Endometrium (tissue), 2 donors: Measurements from ENCODE around the gene FBRS.
A peak's percentile ranks its signal among the peaks of the same experiment; 100 is the strongest.

Source experiments
- FAIRE-seq: peaks from 2 replicates; lab custom pipeline; 2012; peaks lifted over from hg19 to GRCh38; lab: Jason Lieb, UNC
- donor health status: control.
- donor health status: control.

The FBRS gene

DNA sequence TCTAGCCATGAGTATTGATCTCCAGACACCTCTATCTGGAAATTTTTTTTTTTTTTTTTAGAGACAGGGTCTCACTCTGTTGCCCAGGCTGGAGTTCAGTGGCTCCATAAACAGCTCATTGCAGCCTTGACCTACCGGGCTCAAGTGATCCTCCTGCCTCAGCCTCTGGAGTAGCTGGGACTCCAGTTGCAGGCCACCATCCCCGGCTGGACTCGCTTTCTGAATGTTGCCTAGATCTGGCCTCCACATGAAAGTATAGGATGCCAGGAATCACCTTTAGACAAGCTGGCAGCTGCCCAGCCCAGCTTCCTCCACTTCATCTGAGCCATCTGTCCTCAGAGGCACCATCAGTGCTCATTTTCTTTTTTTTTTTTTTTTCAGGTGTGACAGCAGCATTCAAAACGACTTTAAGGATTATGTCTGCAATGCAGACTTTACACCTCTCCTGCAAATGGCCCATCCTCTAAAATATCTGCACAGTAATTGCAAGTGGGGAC, 13.8 kb upstream of the FBRS start:
- no peak for FAIRE-seq

DNA sequence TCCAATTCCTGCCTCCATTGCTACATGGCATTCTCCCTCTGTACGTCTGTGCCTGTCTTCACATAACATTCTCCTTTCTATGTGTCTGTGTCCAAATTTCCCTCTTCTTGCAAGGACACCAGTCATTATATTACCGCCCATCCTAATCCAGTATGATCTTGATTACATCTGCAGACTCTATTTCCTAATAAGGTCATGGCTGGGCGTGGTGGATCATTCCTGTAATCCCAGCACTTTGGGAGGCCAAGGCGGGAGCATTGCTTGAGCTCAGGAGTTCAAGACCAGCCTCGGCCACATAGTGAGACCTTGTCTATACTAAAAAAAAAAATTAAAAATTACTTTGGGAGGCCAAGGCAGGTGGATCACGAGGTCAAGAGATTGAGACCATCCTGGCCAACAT, 12.5 kb upstream of the FBRS start:
- no peak for FAIRE-seq

GRCh38 chr16:30647274-30647571, 11.0 kb upstream of the FBRS start:
- no peak for FAIRE-seq

GRCh38 chr16:30649725-30650368, 8.4 kb upstream of the FBRS start:
- FAIRE-seq, result no peak

- FAIRE-seq, result peak; percentile 99
Observed at GRCh38 chr16:30650369-30651123, 7.7 kb upstream of the FBRS start, which contains the start of gene PRR14. Gene PRR14 (plus strand): TSS chr16:30650960. CDS start chr16:30651646, 686 bp downstream.

GRCh38 chr16:30651124-30652004, 6.9 kb upstream of the FBRS start:
- no peak for FAIRE-seq

- FAIRE-seq, result no peak
Observed at GRCh38 chr16:30652005-30652296, 6.3 kb upstream of the FBRS start.

GRCh38 chr16:30652718-30653117, 5.5 kb upstream of the FBRS start:
- no peak for FAIRE-seq

- no peak for FAIRE-seq
Observed at GRCh38 chr16:30654856-30655255, 3.4 kb upstream of the FBRS start.

DNA sequence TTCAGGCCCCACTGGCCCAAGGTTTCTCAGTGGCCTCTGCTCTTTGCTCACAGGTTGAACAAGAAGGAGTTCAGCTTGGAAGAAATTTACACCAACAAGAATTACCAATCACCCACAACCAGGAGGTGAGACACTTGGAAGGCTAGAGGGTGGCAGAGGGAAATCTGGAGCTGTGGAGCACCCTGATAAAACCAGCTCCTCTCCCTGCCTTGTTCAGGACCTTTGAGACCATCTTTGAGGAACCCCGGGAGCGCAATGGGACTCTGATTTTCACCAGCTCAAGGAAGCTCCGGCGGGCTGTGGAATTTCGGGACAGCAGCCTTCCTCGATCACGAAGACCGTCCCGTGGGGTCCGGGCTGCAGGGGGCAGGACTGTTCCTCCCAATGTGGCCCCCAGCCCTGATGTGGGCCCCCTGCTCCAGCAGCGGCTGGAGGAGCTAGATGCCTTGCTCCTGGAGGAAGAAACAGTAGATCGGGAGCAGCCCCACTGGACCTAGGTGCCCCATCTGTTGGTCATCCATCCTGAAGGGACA, 2.4 kb upstream of the FBRS start:
- FAIRE-seq, result no peak

DNA sequence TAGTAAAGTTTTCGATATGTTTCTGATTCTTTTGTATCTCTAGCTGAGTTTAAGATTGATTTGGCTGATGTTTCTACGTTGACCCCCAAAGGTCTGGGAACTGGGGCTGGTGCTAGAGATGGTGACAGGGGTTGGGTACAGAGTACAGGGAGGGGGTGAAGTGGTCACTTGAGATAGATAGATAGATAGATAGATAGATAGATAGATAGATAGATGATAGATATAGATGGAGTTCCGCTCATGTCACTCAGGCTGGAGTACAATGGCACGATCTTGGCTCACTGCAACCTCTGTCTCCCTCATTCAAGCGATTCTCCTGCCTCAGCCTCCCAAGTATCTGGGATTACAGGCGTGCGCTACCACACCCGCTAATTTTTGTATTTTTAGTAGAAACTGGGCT, 1.8 kb upstream of the FBRS start:
- FAIRE-seq, result no peak

DNA sequence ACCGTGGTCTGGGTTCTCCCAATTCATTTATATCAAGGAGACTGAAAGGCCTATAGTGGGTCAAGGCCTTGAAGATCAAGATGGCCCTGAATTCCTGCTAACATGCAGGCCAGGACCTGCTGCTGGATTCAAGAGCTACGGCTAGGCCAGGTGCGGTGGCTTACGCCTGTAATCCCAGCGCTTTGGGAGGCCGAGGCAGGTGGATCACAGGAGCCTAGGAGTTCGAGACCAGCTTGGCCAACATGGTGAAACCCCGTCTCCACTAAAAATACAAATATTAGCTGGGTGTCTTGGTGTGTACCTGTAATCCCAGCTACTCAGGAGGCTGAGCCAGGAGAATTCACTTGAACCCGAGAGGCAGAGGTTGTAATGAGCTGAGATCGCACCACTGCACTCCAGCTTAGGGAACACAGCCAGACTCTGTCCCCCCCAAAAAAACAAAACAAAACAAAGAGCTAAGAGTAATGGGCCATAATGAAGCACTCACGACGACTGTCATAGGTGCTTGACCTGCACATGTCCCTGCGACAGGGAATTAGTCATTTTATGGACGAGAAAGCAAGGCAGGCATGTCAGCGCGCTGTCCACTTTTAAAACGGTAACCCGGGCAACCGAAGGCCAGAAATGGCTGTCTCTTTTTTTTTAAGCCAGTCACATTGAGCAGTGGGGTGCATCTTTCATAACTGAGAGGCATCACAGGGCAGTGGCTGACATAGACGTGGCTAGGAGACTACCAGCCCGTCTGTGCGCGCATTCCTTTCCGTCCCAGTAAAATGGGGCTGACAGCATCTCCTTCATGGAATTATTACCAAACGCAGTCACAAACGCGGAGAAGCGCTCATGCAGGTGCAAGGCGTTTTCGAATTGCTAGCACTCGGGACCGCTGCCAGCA, 1.0 kb upstream of the FBRS start:
- no peak for FAIRE-seq

DNA sequence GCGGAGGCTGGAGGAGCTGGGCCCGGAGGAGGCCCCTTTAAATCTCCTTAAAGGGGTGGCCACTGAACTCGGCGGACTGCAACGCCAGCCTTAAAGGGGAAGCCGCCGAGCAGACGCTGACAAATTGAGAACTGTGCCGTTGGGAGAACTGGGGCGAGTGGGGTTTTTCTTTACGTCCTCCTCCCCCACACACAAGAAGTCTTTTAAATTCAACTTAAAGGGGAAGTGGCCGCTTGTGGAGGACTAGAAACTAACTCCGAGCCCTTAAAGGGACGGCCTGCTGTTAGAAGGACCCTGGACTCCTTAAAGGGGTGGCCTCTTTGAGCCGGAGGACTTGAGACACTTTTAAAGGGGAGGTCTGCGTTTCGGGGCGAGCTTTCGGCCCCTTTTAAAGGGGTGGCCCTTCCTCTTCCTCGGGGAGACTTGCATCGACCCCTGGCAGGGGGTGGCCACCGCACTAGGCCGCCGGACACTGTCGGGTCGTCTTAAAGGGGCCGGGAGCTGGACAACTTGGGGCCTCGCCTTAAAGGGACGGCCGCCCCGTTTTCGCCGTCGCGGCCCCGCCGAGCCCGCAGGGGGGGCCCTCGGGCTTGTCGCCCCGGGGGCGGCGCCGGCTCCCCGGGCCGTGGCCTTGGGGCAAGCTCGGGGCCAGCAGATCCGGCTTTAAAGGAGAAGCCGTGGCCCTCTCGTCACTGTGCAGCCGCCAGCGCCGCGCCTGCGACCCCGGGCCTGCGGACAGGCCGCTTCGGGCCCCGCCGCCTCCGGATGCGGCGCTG, 688 bp downstream of the FBRS start:
- FAIRE-seq, result peak; percentile 87

- FAIRE-seq, result no peak
Observed at GRCh38 chr16:30659507-30660423, 1.5 kb downstream of the FBRS start.

GRCh38 chr16:30660424-30661261, 2.4 kb downstream of the FBRS start:
- FAIRE-seq, result no peak

- FAIRE-seq, result no peak
Observed at GRCh38 chr16:30662449-30662848, 4.2 kb downstream of the FBRS start.

DNA sequence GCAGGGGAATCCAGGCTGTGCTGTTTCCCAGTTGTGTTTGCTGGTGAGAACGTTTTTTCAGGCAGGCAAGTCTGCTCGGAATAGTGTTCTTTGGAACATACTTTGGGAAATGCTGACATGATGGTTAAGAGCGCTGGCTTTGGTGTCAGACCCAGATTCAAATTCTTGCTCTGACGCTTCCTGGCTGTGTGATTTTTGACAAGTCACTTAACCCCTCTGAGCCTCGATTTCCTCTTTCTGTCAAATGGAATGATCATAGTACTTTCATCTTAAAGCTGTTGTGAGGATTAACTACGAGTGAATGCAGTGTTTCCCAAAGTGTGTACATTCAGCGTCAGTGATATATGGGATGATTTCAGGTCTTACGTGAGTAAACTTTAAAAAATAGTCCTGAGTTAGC, 4.8 kb downstream of the FBRS start:
- no peak for FAIRE-seq

DNA sequence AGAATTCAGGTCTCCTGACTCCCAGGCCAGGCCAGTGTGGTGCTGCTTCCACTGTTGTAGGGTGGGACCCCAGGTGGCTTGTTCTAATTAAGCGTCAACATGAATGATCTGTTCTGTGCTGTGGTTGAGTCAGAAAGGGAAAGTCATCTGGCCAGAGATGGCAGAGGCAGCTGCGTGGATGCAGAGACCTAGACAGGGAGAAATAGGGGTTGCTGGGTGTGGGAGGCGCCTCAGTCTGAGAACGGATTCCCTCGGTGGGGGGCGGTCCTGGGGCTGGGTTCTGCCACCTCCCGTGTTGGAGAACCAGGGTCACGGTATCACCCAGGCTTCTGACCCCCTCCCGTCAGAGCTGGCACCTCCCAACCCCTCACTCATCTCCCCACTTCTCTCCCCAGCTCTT, 5.6 kb downstream of the FBRS start:
- no peak for FAIRE-seq

DNA sequence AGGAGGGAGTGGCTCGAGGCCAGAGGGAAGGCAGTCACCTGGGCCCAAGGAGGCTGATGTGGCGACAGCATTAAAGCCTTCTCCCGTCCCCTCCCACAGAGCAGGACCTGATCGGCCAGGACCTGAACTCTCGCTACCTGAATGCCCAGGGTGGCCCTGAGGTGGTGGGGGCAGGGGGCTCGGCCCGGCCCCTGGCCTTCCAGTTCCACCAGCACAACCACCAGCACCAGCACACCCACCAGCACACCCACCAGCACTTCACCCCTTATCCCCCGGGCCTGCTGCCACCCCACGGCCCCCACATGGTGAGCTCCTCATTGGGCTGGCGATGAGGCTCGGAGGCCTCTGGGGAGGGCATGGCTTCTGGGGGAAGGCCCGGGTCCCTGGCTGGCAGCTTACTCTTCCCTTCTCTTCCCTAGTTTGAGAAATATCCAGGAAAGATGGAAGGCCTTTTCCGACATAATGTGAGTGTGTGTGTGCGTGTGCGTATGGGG, 6.4 kb downstream of the FBRS start:
- FAIRE-seq, result no peak
